Neural cell (in vitro differentiated cells): ENCODE measurements around the gene ADAD2. TPM values are rescaled to one million over a fixed set of nuclear protein-coding genes. Genes with fewer than 3 reads are reported as not detected.

ENCODE experiments used
- H2AFZ ChIP-seq: fragments of 200-600, 300-800 bp; sonication (generic), shearing (Covaris generic); 2 replicates; pipeline ENCODE4 v1.6.0; 2014; ENCODE audit warnings: low read depth, mild to moderate bottlenecking, antibody characterized with exemption, low read length, moderate library complexity
- H3F3A ChIP-seq: fragments of 200-600 bp; shearing (Covaris generic); 2 replicates; pipeline ENCODE4 v1.6.1; 2016; ENCODE audit warnings: mild to moderate bottlenecking, moderate library complexity, mixed read lengths, antibody characterized with exemption, low read length; ENCODE audit not compliant: insufficient read depth, poor library complexity, severe bottlenecking
- H3K27ac ChIP-seq: fragments of 200-600, 300-800 bp; sonication (generic), shearing (Covaris generic); 2 replicates; pipeline ENCODE4 v1.5.1; 2014; ENCODE audit warnings: mild to moderate bottlenecking, low read length, moderate library complexity
- H3K27me3 ChIP-seq: fragments of 300-800, 200-600 bp; sonication (generic), shearing (Covaris generic); 2 replicates; pipeline ENCODE4 v1.6.0; 2014; ENCODE audit warnings: mild to moderate bottlenecking, low read depth, low read length, moderate library complexity; ENCODE audit not compliant: insufficient read depth
- H3K36me3 ChIP-seq: fragments of 300-800, 200-600 bp; sonication (generic), shearing (Covaris generic); 2 replicates; pipeline ENCODE4 v1.5.1; 2014; ENCODE audit warnings: mild to moderate bottlenecking, antibody characterized with exemption, low read length, moderate library complexity; ENCODE audit not compliant: insufficient read depth
- H3K4me2 ChIP-seq: fragments of 300-800, 200-600 bp; sonication (generic), shearing (Covaris generic); 2 replicates; pipeline ENCODE4 v1.6.0; 2014; ENCODE audit warnings: mild to moderate bottlenecking, low read length
- H3K4me3 ChIP-seq: fragments of 300-800, 200-600 bp; sonication (generic), shearing (Covaris generic); 2 replicates; pipeline ENCODE4 v1.5.1; 2014; ENCODE audit warnings: mild to moderate bottlenecking, low read length, moderate library complexity
- H3K79me2 ChIP-seq: fragments of 200-600 bp; shearing (Covaris generic); replicated peaks from 2 replicates; pipeline ENCODE4 v1.6.0; 2014; ENCODE audit warnings: mild to moderate bottlenecking, low read length, moderate library complexity; ENCODE audit not compliant: insufficient read depth
- H3K9ac ChIP-seq: fragments of 300-800, 200-600 bp; sonication (generic), shearing (Covaris generic); 2 replicates; pipeline ENCODE4 v1.6.1; 2016; ENCODE audit warnings: mild to moderate bottlenecking, low read length, mixed read lengths
- H3K9me2 ChIP-seq: fragments of 200-600 bp; shearing (Covaris generic); 2 replicates; pipeline ENCODE4 v1.6.1; 2016; ENCODE audit warnings: mild to moderate bottlenecking, low read length, mixed read lengths; ENCODE audit not compliant: insufficient read depth
- H3K9me3 ChIP-seq: fragments of 200-600, 300-800 bp; sonication (generic), shearing (Covaris generic); 2 replicates; pipeline ENCODE4 v1.6.1; 2016; ENCODE audit warnings: mild to moderate bottlenecking, mixed run types, low read length, moderate library complexity, mixed read lengths
- H4K20me1 ChIP-seq: fragments of 200-600 bp; shearing (Covaris generic); 2 replicates; pipeline ENCODE4 v1.6.1; 2016; ENCODE audit warnings: mild to moderate bottlenecking, mixed run types; ENCODE audit not compliant: insufficient read depth
- EP300 ChIP-seq: fragments of 450-650 bp; conservative IDR thresholded peaks from 2 replicates; pipeline ENCODE4 v1.6.1; 2014; ENCODE audit warnings: antibody characterized with exemption, mild to moderate bottlenecking, moderate library complexity; ENCODE audit not compliant: poor library complexity, severe bottlenecking
- EZH2 ChIP-seq: fragments of 200-600, 300-800 bp; shearing (Covaris generic), sonication (generic); IDR thresholded peaks from 2 replicates; pipeline ENCODE4 v1.6.1; 2014; ENCODE audit warnings: antibody characterized with exemption, low read length, borderline replicate concordance, mild to moderate bottlenecking; ENCODE audit not compliant: insufficient read depth, poor library complexity, severe bottlenecking
- MXI1 ChIP-seq: fragments of 450-650 bp; conservative IDR thresholded peaks from 2 replicates; pipeline ENCODE4 v1.6.1; 2014; ENCODE audit warnings: antibody characterized with exemption, mild to moderate bottlenecking; ENCODE audit not compliant: poor library complexity, severe bottlenecking
- POLR2AphosphoS5 ChIP-seq: IDR thresholded peaks from 2 replicates; pipeline ENCODE4 v1.6.1; 2012
- RAD21 ChIP-seq: fragments of 450-650 bp; conservative IDR thresholded peaks from 2 replicates; pipeline ENCODE4 v1.6.1; 2014; ENCODE audit warnings: antibody characterized with exemption, mild to moderate bottlenecking, moderate library complexity
- SMC3 ChIP-seq: fragments of 450-650 bp; conservative IDR thresholded peaks from 2 replicates; pipeline ENCODE4 v1.6.1; 2014; ENCODE audit warnings: antibody characterized with exemption, mild to moderate bottlenecking, moderate library complexity; ENCODE audit not compliant: poor library complexity
- TAF1 ChIP-seq: IDR thresholded peaks from 2 replicates; pipeline ENCODE4 v1.6.1; 2012; ENCODE audit warnings: low read depth
- polyA plus RNA-seq: library from polyadenylated mRNA; depleted of rRNA; stranded (reverse); fragments of >200 nt; gene quantifications from 2 replicates; pipeline ENCODE4 v1.2.3, GENCODE V29; 2014
- TF ChIP-seq, protein P1 (sequence below): fragments of 450-650 bp; IDR thresholded peaks from 2 replicates; pipeline ENCODE4 v1.5.1; 2014; ENCODE audit warnings: antibody characterized with exemption, mild to moderate bottlenecking, moderate library complexity; ENCODE audit not compliant: poor library complexity, severe bottlenecking
- TF ChIP-seq, protein P2 (sequence below): IDR thresholded peaks from 2 replicates; pipeline ENCODE4 v1.6.1; 2012; ENCODE audit warnings: borderline replicate concordance

ADAD2 gene
- polyA plus RNA-seq, 1 donor from 2014 or later, result not detected

- no peak overlapping the region for H3K4me2 ChIP-seq
- no peak overlapping the region for H3K4me3 ChIP-seq
- no peak overlapping the region for H2AFZ ChIP-seq
- H3F3A ChIP-seq, result no peaks in the 10 kb centered on the region
- H3K9ac ChIP-seq, result no peak overlapping the region
- TF ChIP-seq, protein P1, sequence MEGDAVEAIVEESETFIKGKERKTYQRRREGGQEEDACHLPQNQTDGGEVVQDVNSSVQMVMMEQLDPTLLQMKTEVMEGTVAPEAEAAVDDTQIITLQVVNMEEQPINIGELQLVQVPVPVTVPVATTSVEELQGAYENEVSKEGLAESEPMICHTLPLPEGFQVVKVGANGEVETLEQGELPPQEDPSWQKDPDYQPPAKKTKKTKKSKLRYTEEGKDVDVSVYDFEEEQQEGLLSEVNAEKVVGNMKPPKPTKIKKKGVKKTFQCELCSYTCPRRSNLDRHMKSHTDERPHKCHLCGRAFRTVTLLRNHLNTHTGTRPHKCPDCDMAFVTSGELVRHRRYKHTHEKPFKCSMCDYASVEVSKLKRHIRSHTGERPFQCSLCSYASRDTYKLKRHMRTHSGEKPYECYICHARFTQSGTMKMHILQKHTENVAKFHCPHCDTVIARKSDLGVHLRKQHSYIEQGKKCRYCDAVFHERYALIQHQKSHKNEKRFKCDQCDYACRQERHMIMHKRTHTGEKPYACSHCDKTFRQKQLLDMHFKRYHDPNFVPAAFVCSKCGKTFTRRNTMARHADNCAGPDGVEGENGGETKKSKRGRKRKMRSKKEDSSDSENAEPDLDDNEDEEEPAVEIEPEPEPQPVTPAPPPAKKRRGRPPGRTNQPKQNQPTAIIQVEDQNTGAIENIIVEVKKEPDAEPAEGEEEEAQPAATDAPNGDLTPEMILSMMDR, result no peak
- no peak for TF ChIP-seq POLR2AphosphoS5
- TF ChIP-seq TAF1, result no peak
- TF ChIP-seq, protein P2, sequence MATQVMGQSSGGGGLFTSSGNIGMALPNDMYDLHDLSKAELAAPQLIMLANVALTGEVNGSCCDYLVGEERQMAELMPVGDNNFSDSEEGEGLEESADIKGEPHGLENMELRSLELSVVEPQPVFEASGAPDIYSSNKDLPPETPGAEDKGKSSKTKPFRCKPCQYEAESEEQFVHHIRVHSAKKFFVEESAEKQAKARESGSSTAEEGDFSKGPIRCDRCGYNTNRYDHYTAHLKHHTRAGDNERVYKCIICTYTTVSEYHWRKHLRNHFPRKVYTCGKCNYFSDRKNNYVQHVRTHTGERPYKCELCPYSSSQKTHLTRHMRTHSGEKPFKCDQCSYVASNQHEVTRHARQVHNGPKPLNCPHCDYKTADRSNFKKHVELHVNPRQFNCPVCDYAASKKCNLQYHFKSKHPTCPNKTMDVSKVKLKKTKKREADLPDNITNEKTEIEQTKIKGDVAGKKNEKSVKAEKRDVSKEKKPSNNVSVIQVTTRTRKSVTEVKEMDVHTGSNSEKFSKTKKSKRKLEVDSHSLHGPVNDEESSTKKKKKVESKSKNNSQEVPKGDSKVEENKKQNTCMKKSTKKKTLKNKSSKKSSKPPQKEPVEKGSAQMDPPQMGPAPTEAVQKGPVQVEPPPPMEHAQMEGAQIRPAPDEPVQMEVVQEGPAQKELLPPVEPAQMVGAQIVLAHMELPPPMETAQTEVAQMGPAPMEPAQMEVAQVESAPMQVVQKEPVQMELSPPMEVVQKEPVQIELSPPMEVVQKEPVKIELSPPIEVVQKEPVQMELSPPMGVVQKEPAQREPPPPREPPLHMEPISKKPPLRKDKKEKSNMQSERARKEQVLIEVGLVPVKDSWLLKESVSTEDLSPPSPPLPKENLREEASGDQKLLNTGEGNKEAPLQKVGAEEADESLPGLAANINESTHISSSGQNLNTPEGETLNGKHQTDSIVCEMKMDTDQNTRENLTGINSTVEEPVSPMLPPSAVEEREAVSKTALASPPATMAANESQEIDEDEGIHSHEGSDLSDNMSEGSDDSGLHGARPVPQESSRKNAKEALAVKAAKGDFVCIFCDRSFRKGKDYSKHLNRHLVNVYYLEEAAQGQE, result no peak
- TF ChIP-seq EZH2, result no peak
- TF ChIP-seq RAD21, result no peak
- TF ChIP-seq SMC3, result no peak
- no peak for TF ChIP-seq EP300
- TF ChIP-seq MXI1, result no peak
- no peaks in the 10 kb centered on the region for H3K9me2 ChIP-seq
- no peaks in the 10 kb centered on the region for H3K9me3 ChIP-seq
- no peaks in the 10 kb centered on the region for H4K20me1 ChIP-seq
- H3K36me3 ChIP-seq, result no peaks in the 10 kb centered on the region
- no peaks in the 10 kb centered on the region for H3K27me3 ChIP-seq
- no peaks in the 10 kb centered on the region for H3K79me2 ChIP-seq
- no peak overlapping the region for H3K27ac ChIP-seq
These were observed 51.9 kb downstream of the ADAD2 start for GRCh38 chr16:84242839-84243238.

- Histone ChIP-seq H3K79me2 (no peaks in the 10 kb centered on the region), H3K4me3 (no peak overlapping the region), H4K20me1 (no peaks in the 10 kb centered on the region), H3K9me3 (no peaks in the 10 kb centered on the region), H3K27me3 (no peaks in the 10 kb centered on the region), H2AFZ (no peak overlapping the region), H3K4me2 (no peak overlapping the region), H3F3A (no peaks in the 10 kb centered on the region), H3K36me3 (no peaks in the 10 kb centered on the region), H3K9me2 (no peaks in the 10 kb centered on the region), H3K9ac (no peak overlapping the region), H3K27ac (no peak overlapping the region)
- no peak for TF ChIP-seq EP300
- TF ChIP-seq, protein P1, result no peak
- no peak for TF ChIP-seq MXI1
- no peak for TF ChIP-seq RAD21
- TF ChIP-seq TAF1, result no peak
- TF ChIP-seq POLR2AphosphoS5, result no peak
- TF ChIP-seq SMC3, result no peak
- no peak for TF ChIP-seq EZH2
- TF ChIP-seq, protein P2, result no peak
These were observed 52.8 kb downstream of the ADAD2 start for GRCh38 chr16:84243732-84244131.
